GM18520 (cell line): ENCODE measurements around the gene ANKRD10.
A peak's percentile ranks its signal among the peaks of the same experiment; 100 is the strongest.

Experiments used
- ATAC-seq: cut with Tn5 transposase; IDR thresholded peaks from one replicate; pipeline ENCODE4 v1.9.1; 2021; ENCODE audit not compliant: unreplicated experiment

Gene ANKRD10

GRCh38 chr13:110915874-110916206, 971 bp upstream of the ANKRD10 start:
- no peak for ATAC-seq

DNA sequence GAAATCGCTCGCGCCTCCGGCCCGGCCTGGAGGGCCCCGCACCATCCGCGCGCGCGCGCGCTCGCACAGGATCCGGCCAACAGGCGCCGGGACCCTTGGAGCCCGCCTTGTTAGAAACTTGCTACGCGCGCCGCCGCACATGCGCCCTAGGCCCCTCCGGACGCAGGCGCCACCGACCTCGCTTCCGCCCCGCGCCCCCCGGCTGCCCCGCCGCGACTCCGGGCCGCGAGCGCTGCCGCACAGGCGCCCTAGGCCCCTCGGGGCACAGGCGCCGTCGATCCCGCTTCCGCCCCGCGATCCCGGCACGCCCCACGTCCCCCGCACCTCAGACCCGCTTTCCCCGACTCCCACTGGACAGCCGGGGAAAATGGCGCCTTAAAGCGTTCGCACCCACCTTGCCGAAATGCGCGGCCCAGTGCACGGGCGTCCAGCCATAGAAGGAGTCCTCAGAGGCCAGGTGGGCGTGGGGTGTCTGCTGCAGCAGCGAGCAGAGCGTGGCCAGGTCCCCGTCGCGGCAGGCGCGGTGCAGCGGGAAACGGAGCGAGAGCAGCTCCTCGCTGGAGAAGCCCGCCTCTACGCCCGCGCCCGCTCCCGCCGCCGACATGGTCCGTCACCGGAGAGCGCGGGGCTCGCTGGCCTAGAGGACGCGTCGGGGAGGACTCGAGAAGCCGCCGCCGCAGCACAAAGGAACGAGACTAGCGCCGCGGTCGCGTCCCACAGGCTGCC, 375 bp downstream of the ANKRD10 start:
- peak; percentile 28 for ATAC-seq

DNA sequence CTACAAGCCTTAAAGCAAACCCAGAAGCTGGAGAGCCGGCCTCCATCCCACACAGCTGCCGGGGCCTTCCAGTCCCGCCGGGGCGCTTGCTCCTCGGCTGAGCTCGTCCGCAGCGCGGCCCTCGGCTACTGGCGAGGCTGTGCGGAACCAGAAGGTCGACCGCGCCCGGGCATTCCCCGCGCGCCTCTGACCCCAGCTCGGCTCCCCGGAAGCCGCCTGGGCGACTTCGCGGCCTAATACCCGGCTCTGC, 863 bp downstream of the ANKRD10 start:
- ATAC-seq = peak; percentile 18

DNA sequence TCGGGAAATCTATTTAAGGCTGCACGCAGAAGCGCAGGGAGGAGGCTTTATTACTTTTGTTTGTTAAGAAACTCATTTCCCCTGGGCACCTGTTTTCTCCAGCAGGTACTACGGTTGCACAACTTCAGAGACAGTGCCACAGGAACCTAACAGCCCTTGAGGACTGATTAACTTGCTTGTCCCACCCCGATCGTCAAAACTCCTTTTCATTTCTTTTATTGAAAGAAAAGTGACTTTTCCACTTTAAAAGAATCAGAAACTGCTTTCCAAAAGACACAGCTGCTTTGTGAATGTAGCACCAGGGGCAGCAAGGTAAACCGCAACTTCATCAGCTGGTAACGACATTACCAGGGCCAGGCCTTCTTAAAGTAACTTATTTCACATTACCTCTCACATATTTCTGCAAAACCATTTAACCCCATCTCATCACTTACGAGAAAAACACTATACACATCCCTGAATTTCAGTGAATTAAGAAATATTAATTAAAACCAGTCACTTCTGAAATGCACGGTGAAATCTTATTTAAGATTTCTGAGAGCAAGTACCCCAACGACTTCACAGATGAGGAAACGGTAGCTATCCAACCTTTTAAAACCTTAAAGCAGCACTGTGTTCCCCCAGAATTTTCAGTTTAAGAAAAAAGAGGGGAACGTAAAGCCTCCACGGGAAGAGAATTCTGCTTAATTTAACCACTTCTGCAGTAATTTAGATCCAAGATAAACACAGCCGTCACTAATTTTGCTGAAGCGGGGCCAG, 1.4 kb downstream of the ANKRD10 start:
- ATAC-seq = no peak

DNA sequence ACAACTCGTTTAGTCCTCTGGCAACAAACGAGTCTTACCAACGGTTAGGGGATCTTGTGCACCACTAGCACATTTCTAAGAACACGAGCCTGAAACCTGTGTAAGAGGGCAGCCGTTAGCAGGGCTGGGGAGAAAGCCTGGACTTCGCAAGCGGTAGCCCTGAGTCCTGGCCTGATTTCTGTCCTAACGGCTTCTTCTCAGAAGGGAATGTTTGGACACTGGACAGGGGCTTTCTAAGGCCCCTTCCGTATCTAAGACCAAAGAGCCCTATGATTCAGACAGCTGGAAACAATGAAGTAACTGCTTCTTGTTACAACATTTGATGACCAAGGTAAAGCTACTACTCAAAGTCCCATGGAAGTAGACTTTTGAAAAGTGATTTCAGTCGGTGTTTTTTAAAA, 2.2 kb downstream of the ANKRD10 start:
- no peak for ATAC-seq

DNA sequence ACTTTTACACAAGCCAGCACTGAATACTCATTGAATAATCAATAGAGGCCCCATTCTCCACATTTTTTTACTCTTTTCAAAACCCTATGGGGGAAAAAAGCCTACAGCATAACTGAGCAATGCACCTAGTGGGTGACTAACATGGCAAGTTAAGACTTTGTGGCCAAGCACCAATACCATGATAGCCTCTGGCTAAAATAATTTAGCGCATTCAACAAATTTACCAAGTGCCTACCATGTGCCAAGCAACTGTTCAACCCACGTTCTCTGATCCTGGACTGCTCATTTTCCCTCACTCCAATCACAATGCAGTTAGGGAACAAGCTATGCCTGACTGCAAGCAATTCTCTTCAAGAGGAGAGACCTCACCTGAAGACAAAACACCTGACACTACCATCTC, 3.0 kb downstream of the ANKRD10 start:
- no peak for ATAC-seq

- no peak for ATAC-seq
Measured at GRCh38 chr13:110910013-110910890, 4.6 kb downstream of the ANKRD10 start.

- no peak for ATAC-seq
Measured at GRCh38 chr13:110907951-110908898, 6.6 kb downstream of the ANKRD10 start.

GRCh38 chr13:110907301-110907700, 7.6 kb downstream of the ANKRD10 start:
- ATAC-seq = no peak

DNA sequence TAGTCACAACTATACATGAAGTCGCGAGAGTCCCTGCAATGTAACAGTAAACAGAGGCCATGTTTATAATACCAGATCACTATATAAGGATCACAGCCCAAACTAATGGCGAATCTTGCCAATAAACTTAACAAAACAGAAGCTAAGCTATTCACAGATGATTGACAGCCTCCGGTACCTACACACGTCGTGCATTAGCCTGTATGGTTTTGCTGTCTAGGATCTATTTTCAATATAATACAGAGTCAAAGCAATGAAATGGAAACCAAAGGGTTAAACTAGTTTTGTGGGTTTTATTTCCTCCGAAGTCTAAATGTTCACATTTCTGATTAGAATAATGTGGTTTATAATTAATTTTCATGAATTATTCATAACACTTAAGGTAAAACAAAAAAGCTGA, 10.1 kb downstream of the ANKRD10 start:
- ATAC-seq = no peak

- no peak for ATAC-seq
Measured at GRCh38 chr13:110902370-110902769, 12.5 kb downstream of the ANKRD10 start.

- no peak for ATAC-seq
Measured at GRCh38 chr13:110897521-110897920, 17.3 kb downstream of the ANKRD10 start.

GRCh38 chr13:110897014-110897413, 17.9 kb downstream of the ANKRD10 start:
- ATAC-seq = no peak

DNA sequence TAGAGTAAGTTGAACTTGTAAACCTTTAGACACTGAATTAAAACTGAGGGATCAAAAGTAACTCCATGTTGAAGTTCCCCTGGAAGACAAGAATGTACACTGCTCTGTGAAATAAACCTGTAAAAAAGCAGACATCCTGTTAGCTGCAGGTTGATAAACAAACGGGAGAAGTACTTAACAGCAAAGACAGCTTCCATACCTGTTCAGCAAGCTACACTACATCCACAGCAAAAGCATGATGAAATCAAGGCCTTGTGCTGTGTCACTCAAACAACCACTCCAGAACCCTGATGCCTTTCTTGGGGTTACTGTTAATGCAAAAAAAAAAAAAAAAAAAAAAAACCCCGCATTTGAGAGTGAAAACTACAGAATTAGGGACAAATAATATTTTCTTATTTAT, 20.8 kb downstream of the ANKRD10 start:
- no peak for ATAC-seq

- ATAC-seq = no peak
Measured at GRCh38 chr13:110893571-110893970, 21.3 kb downstream of the ANKRD10 start.

DNA sequence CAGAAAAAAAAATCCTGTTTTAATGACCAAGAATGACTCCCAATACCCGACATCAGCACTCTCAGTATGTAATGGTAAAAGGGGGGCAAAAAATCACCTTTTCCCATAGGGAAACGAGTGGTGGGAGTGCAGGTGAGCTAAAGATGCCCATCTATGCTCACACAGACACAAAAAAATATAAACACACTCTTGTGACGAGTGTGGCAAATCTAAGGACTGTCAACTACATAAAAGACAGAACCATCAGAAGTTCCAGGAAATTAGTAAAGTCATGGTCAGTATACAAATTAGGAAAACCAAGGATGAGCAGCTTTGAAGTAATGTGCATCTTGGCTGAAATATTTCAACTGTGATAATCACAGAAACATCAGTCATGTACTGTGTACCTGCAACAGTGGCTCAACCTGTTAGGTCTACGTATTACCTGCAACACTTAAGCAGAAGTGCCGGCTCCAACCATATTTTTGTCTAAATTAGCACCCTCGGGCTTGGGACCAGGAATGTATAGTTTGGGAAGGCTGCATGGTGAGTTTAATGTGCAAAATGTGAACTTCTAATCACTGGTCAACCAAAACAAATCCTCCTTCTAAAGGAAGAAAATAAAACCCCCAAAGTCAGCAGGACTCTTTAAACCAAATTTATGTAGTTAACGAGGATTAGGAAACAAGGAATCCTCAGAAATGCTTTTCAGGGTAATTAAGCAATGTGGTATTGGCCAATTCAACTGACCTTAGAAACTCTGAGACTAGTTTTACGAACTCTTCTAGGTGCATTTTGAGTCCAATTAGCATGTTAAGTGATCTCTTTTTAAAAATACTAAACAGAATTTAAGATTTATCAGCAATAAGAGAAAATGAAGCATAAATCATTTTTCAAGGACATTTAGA, 24.3 kb downstream of the ANKRD10 start:
- ATAC-seq = no peak

DNA sequence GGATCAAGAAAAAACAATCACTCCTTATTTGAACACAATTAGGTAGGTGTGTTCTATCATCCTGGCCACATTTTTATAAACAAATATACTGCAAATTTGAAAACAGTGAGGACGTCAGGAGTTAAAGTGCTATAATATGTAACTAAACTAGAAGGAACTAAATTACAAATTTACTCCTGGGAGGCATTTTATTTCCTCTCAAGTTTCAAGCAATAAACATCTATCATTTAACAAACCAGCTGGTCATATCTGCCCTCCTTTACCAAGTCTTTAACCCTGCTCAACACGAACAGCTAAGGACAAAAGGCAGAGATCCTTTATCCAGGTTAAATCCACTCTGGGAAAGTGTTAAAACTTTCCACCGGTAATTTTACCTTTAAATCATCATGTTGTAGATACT, 26.5 kb downstream of the ANKRD10 start:
- ATAC-seq = no peak

DNA sequence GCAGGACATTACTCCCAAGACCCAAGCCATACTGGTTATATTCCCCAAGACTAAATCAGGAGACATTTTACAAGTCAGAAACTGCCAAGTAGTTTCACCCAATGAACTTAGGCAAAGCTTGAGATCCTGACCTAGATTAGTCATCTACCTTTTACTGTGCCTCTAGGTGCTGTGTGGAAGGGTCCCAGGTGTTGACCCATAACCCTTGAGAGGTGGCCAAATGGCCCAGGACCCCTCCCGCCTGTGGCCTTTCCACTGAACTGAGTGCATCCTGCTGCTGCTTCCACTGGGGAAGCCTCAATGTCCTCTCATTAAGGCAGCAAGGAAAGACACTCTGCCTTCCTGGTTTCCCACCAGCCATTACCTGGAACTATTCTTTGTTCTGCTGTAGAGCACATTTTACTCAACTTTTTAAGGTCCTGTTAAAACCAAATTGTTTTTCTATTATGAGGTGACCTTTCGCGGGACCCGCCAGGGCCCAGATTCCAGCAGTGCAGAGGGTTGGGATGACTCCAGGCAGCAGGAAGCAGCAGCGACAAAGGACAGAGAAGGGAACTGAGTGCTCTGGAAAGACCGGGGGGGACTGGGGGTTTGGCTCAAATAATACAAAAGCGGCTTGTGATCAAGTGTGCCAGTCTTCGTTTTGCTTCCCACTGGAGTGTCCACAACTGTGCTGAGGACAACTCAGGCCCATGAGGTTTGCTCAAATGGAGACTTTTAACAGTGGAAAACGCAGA, 27.1 kb downstream of the ANKRD10 start:
- ATAC-seq = no peak

- no peak for ATAC-seq
Measured at GRCh38 chr13:110886870-110887596, 27.8 kb downstream of the ANKRD10 start.
